GM18508 (cell line): ENCODE measurements around the gene BSG.

ENCODE experiments used
- ATAC-seq: cut with Tn5 transposase; IDR thresholded peaks from one replicate; pipeline ENCODE4 v1.9.1; 2021; ENCODE audit warnings: moderate number of reproducible peaks; ENCODE audit not compliant: insufficient read depth, unreplicated experiment

The BSG gene

DNA sequence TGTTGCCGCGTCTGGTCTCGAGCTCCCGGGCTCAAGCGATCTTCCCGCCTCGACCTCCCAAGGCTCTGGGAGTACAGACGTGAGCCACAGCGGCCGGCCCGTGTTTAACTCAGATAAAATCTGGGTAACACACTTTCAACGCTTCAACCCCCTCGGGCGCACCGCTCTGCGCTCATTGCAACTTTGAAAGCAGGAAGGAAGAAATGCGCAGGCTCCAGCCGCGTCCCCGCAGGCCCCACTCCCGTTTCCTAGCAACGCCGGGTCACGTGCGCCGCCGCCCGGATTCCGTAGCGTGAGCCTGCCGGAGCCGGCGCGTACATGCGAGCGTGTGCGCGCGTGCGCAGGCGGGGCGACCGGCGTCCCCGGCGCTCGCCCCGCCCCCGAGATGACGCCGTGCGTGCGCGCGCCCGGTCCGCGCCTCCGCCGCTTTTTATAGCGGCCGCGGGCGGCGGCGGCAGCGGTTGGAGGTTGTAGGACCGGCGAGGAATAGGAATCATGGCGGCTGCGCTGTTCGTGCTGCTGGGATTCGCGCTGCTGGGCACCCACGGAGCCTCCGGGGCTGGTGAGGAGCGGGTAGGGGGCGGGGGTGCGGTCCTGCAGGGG lies at the start of gene BSG:
Gene BSG, plus strand, starts transcription at position 457 of the 603 bp plus-strand sequence. Its CDS starts 39 bp downstream, at position 496.
- peak; percentile 64 for ATAC-seq

DNA sequence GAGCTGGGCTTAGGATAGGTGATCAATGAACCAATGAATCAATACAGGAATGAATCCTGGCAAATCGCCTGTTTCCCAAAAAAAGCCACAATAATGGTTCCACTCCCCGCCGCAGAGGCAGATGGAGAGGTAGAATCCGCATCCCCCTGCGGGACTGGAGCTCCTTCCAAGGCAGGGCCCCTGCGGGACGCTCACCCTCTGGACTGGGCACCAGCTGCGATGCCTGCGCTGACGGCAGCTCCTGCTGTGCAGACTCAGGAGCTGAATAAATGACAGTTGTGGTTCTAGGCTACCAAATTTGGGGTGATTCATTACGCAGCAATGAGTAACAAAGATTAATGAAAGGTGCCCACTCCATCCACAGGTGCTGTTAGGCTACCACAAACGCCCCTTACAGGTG lies 49.7 kb upstream of the BSG start:
- no peak for ATAC-seq

DNA sequence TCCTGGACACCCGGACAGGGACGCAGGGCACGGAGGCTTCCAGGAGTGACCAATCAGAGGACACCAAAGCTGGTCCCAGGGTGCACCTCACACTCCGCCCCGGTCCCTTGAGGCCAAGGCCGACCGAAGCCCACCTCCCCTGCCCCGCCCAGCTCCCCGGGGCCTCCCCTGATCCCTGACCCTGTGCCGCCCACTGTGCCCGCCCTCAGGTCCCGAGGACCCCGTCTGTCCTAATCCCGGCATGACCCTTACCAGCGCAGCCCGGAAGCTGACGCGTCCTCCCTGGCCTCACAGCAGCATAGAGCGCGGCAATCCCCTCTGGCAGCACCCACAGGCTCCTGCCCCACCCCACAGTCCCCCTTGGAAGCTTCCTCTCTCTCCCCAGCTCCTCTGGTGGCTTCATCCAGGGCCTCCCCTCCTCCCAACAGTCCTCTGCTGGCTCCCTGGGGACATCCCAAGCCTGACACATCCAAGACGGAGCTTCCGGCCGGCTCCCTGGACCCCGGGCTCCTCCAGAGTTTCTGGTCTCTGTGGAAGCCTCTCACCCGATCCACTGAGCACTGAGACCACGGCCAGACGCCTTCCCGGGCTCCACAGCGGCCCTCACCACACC lies 48.2 kb upstream of the BSG start:
- no peak for ATAC-seq

DNA sequence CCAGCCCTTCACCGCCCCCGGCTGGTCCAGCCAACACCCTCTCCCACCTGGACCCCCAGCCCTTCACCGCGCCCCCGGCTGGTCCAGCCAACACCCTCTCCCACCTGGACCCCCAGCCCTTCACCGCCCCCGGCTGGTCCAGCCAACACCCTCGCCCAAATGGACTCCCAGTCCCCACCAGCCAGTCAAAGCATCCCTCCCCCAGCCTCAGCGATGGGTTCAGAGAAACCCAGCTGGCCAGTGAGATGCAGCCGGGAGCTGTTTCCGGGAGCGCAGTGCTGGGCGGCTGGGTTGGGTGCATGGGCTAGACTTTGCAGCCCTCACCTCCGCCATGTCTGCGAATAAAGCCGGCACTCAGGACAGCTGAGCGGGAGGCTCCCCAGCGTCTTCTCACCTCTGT lies 47.4 kb upstream of the BSG start:
- no peak for ATAC-seq

DNA sequence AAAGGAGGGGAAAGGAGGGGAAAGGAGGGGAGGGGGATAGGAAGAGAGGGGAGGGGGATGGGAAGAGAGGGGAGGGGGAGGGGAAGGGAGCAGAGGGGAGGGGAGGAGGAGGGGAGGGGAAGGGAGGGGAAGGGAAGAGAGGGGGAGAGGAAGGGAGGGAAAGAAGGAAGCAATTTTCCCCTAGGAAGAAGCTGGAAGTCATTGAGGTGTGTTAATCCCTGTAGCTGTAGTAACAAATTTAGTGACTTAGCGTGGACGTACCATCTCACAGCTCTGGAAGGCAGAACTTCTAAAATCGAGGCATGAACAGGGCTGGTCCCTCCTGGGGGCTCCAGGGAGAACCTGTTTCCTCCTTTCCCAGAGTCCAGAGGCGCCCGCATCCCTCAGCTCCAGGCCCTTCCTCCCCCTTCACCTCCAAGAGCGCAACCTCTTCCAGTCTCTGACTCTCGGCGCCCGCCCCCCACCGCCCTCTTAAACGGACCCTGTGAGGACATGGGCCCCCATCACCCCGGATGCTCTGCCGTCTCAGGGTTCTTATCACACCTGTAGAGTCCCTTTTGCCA lies 46.5 kb upstream of the BSG start:
- ATAC-seq = no peak

DNA sequence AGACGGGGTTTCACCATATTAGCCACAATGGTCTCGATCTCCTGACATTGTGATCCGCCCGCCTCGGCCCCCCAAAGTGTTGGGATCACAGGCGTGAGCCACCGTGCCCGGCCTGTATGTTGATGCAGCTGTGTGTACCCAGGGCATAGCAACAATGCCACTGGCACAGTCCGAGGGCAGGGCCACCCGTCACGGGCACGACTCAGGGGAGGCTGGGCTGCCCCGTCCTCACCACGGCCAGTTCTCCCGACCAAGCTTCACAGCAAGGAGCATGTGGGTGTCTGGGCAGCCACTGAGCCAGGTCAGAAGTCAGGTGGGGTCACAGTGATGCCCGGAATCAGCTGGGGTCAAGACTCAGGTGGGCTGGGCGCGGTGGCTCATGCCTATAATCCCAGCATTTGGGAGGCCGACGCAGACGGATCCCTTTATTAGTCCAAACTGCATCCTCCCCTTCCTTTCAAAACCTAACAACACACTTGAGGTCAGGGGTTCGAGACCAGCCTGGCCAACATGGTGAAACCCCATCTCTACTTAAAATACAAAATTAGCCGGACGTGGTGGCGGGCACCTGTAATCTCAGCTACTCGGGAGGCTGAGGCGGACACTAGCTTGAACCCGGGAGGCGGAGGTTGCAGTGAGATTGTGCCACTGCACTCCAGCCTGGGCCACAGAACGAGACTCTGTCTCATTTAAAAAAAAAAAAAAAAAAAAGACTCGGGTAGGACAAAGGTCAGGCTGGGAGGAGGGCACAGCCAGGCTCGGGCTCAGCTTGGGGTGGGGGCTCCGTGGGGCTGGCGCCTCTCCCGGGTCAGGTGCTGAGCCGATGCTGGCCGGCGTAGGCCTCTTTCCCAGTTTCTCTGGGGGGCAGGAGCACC lies 42.0 kb upstream of the BSG start:
- ATAC-seq = no peak

DNA sequence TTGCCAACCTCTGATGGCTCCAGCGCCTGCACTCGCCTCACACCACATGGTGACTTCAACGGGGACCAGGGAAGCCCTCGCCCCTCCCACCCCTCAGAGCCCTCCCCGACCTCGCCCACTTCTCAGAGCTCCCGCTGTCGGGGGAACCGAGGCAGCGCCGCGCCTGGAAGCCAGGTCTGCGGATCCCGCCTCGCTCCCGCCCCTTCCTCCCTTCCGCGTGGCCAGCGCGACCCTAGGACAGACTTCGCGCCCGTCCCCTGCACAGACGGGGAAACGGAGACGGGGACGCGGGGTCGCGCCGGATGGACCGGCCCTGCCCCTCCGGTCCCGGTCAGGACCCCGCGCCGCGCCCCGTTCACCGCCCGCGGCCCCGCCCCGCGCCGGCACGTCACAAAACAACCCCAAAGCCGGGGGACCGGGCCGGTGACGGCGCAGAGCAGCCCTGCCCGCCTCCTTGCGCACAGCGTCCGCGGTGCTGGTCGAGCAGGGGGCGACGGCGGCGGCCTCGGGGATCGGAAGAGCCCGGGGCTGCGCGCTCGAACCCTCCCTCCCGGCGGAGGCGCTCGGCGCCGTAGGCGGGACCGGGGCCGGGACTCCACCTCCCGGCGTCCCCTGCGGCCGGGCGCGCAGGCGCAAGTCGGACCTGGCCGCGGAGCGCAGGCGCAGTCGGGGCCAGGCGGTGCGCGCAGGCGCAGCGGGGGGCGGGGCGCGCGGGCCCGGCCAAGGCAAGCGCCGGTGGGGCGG lies 41.2 kb upstream of the BSG start:
- ATAC-seq = no peak

DNA sequence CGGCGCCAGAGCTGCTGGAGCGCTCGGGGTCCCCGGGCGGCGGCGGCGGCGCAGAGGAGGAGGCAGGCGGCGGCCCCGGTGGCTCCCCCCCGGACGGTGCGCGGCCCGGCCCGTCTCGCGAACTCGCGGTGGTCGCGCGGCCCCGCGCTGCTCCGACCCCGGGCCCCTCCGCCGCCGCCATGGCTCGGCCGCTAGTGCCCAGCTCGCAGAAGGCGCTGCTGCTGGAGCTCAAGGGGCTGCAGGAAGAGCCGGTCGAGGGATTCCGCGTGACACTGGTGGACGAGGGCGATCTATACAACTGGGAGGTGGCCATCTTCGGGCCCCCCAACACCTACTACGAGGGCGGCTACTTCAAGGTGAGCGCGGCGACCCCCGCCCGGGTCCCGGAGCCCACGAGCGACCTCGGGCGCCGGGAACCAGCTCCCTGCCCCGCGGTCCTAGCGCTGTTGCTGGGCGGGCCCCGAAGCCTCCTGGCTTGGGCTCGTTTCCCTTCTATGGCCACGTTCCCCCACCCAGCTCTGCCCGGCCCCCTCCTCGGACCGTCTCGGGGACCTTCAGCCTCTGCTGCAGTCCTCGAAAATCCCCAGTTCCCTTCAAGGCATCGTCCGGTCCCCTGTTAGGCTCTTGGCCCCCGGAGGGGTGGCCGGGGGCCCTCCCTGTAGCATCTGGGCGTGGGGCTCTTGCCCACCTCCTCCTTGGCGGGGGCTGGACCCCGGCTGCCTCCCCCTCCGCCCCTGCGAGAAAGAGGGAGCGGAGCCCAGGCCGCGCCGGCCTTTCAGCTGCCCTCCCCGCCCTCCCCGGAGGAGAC lies 40.4 kb upstream of the BSG start, which contains the start of gene CDC34:
Gene CDC34, plus strand, starts transcription at position 8 of the 808 bp plus-strand sequence. Its CDS starts 172 bp downstream, at position 180.
- ATAC-seq = no peak

DNA sequence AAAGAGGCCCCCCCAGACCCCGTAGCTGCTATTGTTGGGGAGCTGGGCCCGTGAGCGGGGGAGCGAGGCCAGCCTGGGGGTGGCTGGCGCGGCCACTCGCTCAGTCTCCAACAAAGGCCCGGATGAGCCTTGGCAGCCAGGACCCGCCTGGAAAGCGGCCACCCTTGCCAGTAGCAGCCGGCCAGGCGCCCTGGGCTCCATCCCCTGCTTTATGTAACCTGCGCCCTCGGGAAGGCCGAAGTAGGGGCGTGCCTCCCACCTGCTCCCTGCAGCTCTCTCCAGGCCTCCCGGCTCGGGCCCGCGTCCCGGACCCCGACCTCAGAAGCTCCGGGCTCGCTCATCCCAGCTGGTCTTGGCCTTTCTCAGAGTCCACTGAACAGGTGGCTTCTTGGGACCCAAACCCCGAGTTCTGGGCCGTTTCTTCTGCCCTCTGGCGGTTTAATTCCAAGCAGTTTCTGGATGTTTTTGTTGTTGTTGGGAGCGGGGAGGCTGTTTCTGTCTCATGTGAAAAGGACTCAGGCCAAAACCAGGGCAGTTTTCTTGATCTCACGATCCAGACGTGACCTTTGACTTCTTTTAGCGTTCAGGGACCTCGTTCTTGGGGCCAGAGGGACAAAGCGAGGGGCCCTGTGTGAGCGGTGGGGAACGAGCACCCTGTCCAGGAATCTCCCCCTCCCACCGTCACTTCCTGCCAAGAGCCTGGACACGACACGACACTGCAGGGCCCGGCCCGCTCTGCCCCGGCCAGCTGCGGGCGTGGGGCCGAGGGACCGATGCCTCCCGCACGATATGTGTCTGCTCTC lies 39.6 kb upstream of the BSG start:
- ATAC-seq = no peak

DNA sequence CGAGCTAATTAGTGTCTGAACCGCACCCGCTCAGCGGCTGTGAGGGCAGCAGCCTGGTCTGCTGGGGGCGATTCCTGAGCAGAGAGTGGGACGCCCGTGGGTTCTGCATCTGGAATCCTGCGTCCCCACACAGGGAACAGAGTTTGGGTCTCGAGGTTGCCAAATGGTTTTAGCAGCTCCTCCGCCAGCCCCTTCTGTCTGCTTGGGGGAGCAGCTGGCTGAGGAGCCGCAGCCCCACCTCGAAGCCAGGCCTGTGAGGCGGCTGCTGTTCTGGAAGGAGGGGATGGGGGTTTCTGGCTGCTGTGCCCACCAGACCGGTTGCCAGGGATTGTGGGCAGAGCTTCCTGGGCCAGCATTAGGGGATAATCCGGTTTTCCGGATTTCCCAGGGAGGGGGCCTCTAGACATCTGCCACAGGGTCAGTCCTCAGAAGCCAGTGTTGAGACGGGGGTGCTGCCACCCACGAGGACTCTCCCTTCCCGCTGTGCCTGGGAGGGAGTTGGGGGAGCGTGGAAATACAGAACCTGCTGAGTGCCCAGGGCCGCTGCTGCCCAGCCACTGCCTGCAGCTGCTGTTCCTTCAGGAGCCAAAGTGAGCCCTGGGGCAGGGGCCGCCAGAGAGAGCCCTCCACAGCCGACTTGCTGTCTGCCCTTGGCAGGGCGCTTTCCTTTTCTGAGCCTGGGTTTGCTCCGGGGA lies 38.9 kb upstream of the BSG start:
- no peak for ATAC-seq

DNA sequence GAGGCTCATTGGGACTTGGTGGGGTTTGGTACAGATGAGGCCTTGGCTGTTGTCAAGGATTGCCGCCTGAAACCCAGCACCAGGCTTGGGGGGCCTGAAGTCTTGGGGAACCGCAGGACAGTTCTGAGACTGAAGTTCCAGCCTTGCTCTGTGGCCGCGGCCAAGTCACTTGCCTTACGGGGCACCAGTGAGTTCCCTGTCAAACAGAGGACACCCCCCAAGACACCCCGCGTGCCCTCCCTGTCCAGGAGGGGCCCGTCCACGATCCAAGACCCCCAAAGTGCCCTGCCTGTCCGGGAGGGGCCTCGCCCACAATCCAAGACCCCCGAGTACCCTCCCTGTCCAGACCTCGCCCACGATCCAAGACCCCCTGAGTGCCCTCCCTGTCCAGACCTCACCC lies 38.3 kb upstream of the BSG start:
- ATAC-seq = no peak

DNA sequence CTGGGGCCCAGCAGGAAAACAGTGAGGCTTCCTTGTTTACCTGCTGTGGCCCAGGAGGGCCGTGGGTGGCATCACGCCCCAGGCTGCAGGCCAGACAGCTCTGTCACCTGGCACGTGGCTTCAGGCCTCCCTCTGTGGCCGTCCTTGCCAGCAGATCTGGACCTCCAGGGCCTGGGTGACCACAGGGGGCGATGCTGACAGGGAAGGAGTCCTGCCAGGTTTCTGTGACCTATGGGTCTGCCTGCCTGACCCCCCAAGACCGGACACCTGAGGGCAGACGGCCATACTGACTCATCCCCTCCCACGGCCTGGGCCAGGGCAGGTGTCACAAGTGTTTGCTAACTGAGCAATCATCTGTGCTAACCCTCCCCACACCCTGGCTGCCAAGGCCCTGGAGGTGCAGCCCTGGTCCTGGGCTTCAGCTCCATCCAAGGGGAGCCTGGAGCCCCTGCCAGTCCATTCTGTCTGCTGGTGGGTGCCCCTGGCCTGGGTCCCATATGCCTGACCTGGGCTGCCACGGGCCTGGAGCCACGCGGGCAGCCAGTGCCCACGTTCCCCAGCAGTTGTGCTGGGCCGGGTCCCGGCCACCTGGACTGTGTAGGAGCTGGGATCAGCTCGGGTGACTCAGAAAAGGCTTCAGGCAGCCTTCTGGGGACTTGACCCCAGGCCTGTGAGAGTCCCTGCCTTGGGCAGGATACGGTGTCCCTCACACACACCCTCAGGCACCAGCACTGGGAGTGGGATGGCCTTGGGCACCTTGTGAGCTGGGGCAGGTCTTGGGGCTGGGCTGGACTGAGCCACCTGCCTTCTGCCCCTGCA lies 37.2 kb upstream of the BSG start:
- no peak for ATAC-seq

DNA sequence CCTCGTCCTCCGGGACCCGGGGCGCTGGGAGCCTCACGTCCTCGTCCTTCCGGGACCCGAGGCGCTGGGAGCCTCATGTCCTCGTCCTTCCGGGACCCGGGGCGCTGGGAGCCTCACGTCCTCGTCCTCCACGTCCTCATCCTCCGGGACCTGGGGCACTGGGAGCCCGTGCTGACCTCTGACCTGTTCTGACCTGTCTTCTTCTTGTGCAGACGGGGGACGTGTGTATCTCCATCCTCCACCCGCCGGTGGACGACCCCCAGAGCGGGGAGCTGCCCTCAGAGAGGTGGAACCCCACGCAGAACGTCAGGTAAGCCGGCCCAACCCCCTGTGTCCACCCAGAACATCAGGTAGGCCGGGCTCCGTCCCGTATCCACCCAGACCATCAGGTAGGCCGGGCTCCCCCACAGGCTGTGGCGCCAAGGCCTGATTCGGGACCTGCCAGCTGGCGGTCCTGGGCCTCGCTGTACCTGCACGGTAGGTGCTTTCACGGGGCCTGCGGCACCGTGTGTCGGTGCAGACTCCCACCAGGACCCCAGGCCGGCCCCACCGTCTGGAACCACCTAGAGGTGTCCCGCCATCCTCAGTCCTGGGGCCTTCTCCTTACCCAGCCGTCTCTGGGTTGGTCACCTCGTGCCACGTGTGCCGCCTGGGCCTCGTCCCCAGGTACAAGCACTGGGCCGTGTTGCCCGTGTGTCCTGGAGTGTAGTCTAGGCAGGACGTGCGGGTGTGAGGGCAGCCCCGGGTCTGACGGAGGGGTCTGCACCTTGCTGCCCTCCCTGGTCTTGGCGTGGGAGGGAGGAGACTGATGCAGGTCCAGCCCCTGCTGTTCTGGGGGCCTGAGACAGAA lies 36.1 kb upstream of the BSG start:
- ATAC-seq = no peak

DNA sequence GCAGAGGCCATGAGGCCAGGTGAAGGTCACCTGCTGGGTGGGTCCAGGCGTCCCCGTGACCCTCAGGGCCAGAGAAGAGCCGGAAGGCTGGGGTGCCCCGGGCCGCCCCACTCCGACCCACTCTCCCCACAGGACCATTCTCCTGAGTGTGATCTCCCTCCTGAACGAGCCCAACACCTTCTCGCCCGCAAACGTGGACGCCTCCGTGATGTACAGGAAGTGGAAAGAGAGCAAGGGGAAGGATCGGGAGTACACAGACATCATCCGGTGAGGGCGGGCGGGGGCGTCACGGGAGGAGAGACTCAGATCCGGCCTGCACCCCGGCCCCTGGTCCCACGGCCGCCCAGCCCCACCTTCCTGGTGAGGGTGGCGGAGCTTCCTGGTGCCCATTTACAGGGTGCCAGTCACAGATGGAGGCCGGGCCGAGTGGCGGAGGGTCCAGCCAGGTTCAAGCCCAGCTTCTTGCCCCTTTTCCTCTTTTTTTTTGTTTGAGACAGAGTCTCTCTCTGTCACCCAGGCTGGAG lies 35.5 kb upstream of the BSG start:
- ATAC-seq = no peak

DNA sequence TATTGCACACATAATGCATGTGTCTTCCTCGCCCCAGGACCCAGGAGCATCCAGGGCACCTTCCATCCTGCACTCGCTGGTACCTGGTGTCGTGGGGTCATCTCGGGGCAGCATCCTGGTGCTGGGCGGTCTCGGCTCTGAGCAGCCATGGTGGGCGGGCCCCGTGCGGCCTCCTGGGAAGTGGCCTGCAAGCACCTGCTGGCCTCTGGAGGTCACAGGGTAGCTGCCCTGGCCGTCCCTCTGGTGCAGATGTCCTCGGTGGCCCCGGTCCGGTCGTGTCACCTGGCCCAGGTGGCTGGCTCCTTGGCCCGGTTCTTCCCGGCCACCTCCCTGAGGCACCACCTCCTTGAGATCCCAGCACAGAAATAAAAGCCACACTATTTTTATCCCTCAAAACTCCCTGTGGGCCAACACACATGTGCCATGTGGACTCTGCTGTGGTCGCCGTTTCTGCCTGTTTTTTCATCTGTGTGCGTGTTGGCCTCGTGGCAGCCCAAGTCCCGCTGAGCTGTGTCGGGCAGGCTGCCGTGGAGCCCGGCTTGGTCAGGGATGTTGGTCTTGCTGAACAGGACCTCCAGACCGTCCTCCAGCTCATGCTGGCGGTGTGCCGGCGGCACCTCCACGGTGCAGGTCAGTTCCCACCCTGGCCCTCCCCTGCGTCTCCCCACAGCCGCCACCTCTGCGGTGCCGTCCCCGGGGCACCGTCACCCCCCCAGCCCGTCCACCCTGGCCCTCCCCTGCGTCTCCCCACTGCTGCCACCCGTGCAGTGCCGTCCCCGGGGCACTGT lies 33.6 kb upstream of the BSG start:
- ATAC-seq = no peak
